ENCODE data around the gene GTF3C2.
A peak's percentile ranks its signal among the peaks of the same experiment; 100 is the strongest.

GTF3C2 gene

DNA sequence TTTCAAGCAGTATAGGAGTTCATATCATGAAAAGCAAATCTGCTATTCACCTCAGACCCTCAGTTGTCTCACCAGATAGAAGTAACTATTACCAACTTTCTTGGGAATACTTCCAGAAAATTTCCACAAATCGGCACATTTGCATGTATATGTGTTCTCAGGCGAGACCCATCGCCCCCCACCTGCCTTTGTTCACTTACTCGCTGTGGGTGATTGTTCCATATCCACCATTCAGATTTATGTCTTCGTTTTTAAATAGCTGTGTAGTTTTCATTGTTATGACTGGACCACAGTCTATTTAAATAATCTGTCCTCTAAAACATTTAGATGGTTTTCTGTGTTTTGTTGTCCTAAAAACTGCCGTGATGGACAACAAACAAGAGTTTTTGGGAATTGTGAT lies 71.1 kb downstream of the GTF3C2 start:
- no peaks in the 10 kb centered on the region; the same call in 1 of the 2 replicates for H3K4me1 ChIP-seq (ENCODE audit: control insufficient read depth, insufficient read depth, low read length)
- TF ChIP-seq ZNF658 (tag by site-specific recombination; IDR thresholded peaks at IDR 0.05), result no peak
- TF ChIP-seq ZNF560 (tag by site-specific recombination; IDR thresholded peaks at IDR 0.05; ENCODE audit: borderline replicate concordance), result no peak
- TF ChIP-seq ZNF514 (tag by site-specific recombination; IDR thresholded peaks at IDR 0.05), result no peak
- TF ChIP-seq, protein P1, sequence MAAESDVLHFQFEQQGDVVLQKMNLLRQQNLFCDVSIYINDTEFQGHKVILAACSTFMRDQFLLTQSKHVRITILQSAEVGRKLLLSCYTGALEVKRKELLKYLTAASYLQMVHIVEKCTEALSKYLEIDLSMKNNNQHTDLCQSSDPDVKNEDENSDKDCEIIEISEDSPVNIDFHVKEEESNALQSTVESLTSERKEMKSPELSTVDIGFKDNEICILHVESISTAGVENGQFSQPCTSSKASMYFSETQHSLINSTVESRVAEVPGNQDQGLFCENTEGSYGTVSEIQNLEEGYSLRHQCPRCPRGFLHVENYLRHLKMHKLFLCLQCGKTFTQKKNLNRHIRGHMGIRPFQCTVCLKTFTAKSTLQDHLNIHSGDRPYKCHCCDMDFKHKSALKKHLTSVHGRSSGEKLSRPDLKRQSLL (tag by site-specific recombination; IDR thresholded peaks at IDR 0.05), result no peak
- TF ChIP-seq, protein P2, sequence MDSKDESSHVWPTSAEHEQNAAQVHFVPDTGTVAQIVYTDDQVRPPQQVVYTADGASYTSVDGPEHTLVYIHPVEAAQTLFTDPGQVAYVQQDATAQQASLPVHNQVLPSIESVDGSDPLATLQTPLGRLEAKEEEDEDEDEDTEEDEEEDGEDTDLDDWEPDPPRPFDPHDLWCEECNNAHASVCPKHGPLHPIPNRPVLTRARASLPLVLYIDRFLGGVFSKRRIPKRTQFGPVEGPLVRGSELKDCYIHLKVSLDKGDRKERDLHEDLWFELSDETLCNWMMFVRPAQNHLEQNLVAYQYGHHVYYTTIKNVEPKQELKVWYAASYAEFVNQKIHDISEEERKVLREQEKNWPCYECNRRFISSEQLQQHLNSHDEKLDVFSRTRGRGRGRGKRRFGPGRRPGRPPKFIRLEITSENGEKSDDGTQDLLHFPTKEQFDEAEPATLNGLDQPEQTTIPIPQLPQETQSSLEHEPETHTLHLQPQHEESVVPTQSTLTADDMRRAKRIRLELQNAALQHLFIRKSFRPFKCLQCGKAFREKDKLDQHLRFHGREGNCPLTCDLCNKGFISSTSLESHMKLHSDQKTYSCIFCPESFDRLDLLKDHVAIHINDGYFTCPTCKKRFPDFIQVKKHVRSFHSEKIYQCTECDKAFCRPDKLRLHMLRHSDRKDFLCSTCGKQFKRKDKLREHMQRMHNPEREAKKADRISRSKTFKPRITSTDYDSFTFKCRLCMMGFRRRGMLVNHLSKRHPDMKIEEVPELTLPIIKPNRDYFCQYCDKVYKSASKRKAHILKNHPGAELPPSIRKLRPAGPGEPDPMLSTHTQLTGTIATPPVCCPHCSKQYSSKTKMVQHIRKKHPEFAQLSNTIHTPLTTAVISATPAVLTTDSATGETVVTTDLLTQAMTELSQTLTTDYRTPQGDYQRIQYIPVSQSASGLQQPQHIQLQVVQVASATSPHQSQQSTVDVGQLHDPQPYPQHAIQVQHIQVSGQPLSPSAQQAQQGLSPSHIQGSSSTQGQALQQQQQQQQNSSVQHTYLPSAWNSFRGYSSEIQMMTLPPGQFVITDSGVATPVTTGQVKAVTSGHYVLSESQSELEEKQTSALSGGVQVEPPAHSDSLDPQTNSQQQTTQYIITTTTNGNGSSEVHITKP (tag by site-specific recombination; IDR thresholded peaks at IDR 0.05), result no peak
- TF ChIP-seq BCL11B (tag by site-specific recombination; IDR thresholded peaks at IDR 0.05; ENCODE audit: low read depth), result no peak
- TF ChIP-seq ZSCAN16 (tag by site-specific recombination; IDR thresholded peaks at IDR 0.05), result no peak
- H3K9me3 ChIP-seq (ENCODE audit: control insufficient read depth, insufficient read depth, low read depth, low read length), result no peaks in the 10 kb centered on the region
- CTCF ChIA-PET, result interaction anchor here (1.3 to 7.9 kb wide), 3 partner anchors 9 to 36 kb away, joined by 3 to 211 read pairs (median 6); no protein-coding TSS in a partner anchor
- POLR2A ChIA-PET, result no interaction called here
- H3K4me3 ChIP-seq (ENCODE audit: low read depth, low read length), result no peak overlapping the region
- no peak overlapping the region for H3K27ac ChIP-seq (ENCODE audit: extremely low read depth, low read depth, low read length)
- H3K36me3 ChIP-seq (ENCODE audit: control insufficient read depth in 2 of 2, insufficient read depth in 1 of 2, low read length in 2 of 2), result no peaks in the 10 kb centered on the region

- H3K4me1 ChIP-seq (ENCODE audit: control insufficient read depth, insufficient read depth, low read length), result no peaks in the 10 kb centered on the region; the same call in 1 of the 2 replicates
- no peaks in the 10 kb centered on the region for H3K9me3 ChIP-seq (ENCODE audit: control insufficient read depth, insufficient read depth, low read depth, low read length)
- TF ChIP-seq, protein P3, sequence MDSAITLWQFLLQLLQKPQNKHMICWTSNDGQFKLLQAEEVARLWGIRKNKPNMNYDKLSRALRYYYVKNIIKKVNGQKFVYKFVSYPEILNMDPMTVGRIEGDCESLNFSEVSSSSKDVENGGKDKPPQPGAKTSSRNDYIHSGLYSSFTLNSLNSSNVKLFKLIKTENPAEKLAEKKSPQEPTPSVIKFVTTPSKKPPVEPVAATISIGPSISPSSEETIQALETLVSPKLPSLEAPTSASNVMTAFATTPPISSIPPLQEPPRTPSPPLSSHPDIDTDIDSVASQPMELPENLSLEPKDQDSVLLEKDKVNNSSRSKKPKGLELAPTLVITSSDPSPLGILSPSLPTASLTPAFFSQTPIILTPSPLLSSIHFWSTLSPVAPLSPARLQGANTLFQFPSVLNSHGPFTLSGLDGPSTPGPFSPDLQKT (IDR thresholded peaks at IDR 0.05; ENCODE audit: borderline replicate concordance, low read depth, low read length), result no peak
- CTCF ChIA-PET, result interaction anchor here (1.0 to 7.9 kb wide), 5 partner anchors 12 to 94 kb away, joined by 3 to 211 read pairs (median 9); partner anchors contain the start of gene SLC30A3
- H3K36me3 ChIP-seq (ENCODE audit: control insufficient read depth in 2 of 2, insufficient read depth in 1 of 2, low read length in 2 of 2), result no peaks in the 10 kb centered on the region
- no peak overlapping the region for H3K4me3 ChIP-seq (ENCODE audit: low read depth, low read length)
- no peak overlapping the region for H3K27ac ChIP-seq (ENCODE audit: extremely low read depth, low read depth, low read length)
- POLR2A ChIA-PET, result no interaction called here
Observed at GRCh38 chr2:27284996-27285395, 71.6 kb downstream of the GTF3C2 start.

DNA sequence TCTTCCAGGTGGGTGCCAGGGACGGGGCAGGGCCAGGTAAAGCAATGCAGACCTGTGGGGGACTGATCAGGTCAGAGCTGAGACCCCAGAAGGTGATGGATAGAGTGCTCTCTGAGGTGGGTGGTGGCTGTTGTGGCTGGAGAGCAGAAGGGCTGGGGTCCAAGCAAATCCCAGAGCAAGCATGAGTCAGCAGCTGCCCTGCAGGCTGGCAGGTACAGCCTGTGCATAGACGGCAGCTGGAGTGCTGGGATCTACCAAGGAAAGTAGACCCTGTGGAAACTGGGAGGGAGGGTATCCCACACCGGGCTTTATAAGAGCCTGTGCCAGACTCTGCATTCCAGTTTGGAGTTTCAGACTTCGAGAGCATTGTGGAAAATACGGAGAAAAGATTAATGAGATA lies 73.7 kb downstream of the GTF3C2 start:
- H3K36me3 ChIP-seq (ENCODE audit: control insufficient read depth in 2 of 2, insufficient read depth in 1 of 2, low read length in 2 of 2), result no peaks in the 10 kb centered on the region
- no peaks in the 10 kb centered on the region; the same call in 1 of the 2 replicates for H3K4me1 ChIP-seq (ENCODE audit: control insufficient read depth, insufficient read depth, low read length)
- TF ChIP-seq ZSCAN23 (tag by site-specific recombination; IDR thresholded peaks at IDR 0.05) (no peak), ZBTB17 (tag by site-specific recombination; IDR thresholded peaks at IDR 0.05) (peak; percentile 42; the same call in 1 of the 2 replicates), ZNF341 (tag by site-specific recombination; IDR thresholded peaks at IDR 0.05; ENCODE audit: low read depth) (peak; percentile 34; the same call in 1 of the 2 replicates), BCL11B (tag by site-specific recombination; IDR thresholded peaks at IDR 0.05; ENCODE audit: low read depth) (no peak), ZNF266 (tag by site-specific recombination; IDR thresholded peaks at IDR 0.05; ENCODE audit: low read depth) (no peak), ZSCAN5A (tag by site-specific recombination; IDR thresholded peaks at IDR 0.05) (no peak), WT1 (tag by site-specific recombination; IDR thresholded peaks at IDR 0.05) (no peak)
- TF ChIP-seq, protein P2 (tag by site-specific recombination; IDR thresholded peaks at IDR 0.05), result peak; percentile 44; the same call in 1 of the 2 replicates
- TF ChIP-seq, protein P4, sequence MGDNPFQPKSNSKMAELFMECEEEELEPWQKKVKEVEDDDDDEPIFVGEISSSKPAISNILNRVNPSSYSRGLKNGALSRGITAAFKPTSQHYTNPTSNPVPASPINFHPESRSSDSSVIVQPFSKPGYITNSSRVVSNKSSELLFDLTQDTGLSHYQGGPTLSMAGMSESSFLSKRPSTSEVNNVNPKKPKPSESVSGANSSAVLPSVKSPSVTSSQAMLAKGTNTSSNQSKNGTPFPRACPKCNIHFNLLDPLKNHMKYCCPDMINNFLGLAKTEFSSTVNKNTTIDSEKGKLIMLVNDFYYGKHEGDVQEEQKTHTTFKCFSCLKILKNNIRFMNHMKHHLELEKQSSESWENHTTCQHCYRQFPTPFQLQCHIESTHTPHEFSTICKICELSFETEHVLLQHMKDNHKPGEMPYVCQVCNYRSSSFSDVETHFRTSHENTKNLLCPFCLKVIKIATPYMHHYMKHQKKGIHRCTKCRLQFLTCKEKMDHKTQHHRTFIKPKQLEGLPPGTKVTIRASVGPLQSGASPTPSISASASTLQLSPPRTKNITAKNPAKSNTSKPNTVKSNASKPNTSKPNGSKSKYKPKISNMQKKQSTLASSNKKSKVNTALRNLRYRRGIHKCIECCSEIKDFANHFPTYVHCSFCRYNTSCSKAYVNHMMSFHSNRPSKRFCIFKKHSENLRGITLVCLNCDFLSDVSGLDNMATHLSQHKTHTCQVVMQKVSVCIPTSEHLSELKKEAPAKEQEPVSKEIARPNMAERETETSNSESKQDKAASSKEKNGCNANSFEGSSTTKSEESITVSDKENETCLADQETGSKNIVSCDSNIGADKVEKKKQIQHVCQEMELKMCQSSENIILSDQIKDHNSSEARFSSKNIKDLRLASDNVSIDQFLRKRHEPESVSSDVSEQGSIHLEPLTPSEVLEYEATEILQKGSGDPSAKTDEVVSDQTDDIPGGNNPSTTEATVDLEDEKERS (tag by site-specific recombination; IDR thresholded peaks at IDR 0.05), result no peak
- CTCF ChIA-PET, result interaction anchor here (0.6 to 7.9 kb wide), 8 partner anchors 9 to 266 kb away, joined by 3 to 211 read pairs (median 6); partner anchors contain the start of gene SLC30A3
- H3K27ac ChIP-seq (ENCODE audit: extremely low read depth, low read depth, low read length), result no peak overlapping the region
- POLR2A ChIA-PET, result no interaction called here
- H3K4me3 ChIP-seq (ENCODE audit: low read depth, low read length), result no peak overlapping the region
- H3K9me3 ChIP-seq (ENCODE audit: control insufficient read depth, insufficient read depth, low read depth, low read length), result no peaks in the 10 kb centered on the region
